Mucosa of descending colon (tissue), 3 donors: ENCODE results near the gene PDE1A. TPM values are rescaled to one million over a fixed set of nuclear protein-coding genes. Genes with fewer than 3 reads are reported as not detected.

Source experiments
- ATAC-seq: fragments of 200-7000 bp; cut with Tn5 transposase; one replicate; pipeline ENCODE4 v1.9.1; 2020; ENCODE audit warnings: mild to moderate bottlenecking, moderate library complexity
- DNase-seq, 3 donors: peaks; one replicate each; pipeline ENCODE4 v3.0.0-alpha.2; 2020
- H3K36me3 ChIP-seq: fragments of 200-600 bp; one replicate; pipeline ENCODE4 v1.8.0; 2021; ENCODE audit warnings: low read depth, mild to moderate bottlenecking
- H3K4me1 ChIP-seq: fragments of 200-600 bp; one replicate; pipeline ENCODE4 v1.8.0; 2021; ENCODE audit warnings: low read depth, mild to moderate bottlenecking
- H3K4me3 ChIP-seq: fragments of 200-600 bp; one replicate; pipeline ENCODE4 v1.8.0; 2021; ENCODE audit warnings: mild to moderate bottlenecking
- H3K9me3 ChIP-seq: fragments of 200-600 bp; one replicate; pipeline ENCODE4 v1.8.0; 2021; ENCODE audit warnings: mild to moderate bottlenecking
- intact Hi-C, 2 donors: fragments of 100-400 bp; cut with DNase I in 1 of 2; cut with micrococcal nuclease in 1 of 2; formaldehyde crosslinking; loops; one replicate each; pipeline versions ENCODE4 v1.11.0 to v1.11.1; 2022; cut with DNase I, micrococcal nuclease
- long read RNA-seq, 2 donors: library from polyadenylated mRNA; unstranded; transcript quantifications; one replicate each; pipeline ENCODE4 v2.0.0, GENCODE V29; 2019 to 2021
- total RNA-seq, 3 donors: library from RNA; stranded (reverse); fragmentation: NEBNext Ultra II Directional in 2 of 3; extraction: Animal tissue kit (Norgen Biotek cat#: 25700) in 2 of 3; gene quantifications; one replicate each; pipeline versions ENCODE4 v1.2.1 to v1.2.4, GENCODE V29; 2021 to 2023
- TF ChIP-seq, protein P1 (sequence below): fragments of 200-600 bp; IDR thresholded peaks from one replicate; pipeline ENCODE4 v1.8.0; 2022; ENCODE audit warnings: antibody characterized with exemption, mild to moderate bottlenecking
- donor health status: DM: no; HTN: no; CAD: no; lungs with moderate emphysema.
- donor health status: DM: no; HTN: no; CAD: no.
- donor health status: DM: no; HTN: yes; CAD: no.

Gene PDE1A
- total RNA-seq, result 10 to 100 TPM in 1 of 3 donors, 1 to 10 TPM in 2; 1.1 to 10.8 (median 3.9) TPM
- long read RNA-seq, donor 1, partial matches to known transcripts, result 5 of 16 reads
- long read RNA-seq, donor 1, other reads (novel, unspliced or antisense), result 6 of 16 reads
- long read RNA-seq, donor 2, partial matches to known transcripts, result 2 of 3 reads
- long read RNA-seq, donor 2, other reads (novel, unspliced or antisense), result 0 of 3 reads

GRCh38 chr2:182426918-182427240 is at the start of gene PDE1A:
PDE1A (minus strand) TSS chr2:182427036.
- no peak within 1 kb of the TSS for H3K4me3 ChIP-seq
- no peaks in the 10 kb centered on the region for H3K36me3 ChIP-seq
- DNase-seq (no peak), ATAC-seq (peak; percentile 45)
- no peaks in the 10 kb centered on the region for H3K4me1 ChIP-seq
- intact Hi-C loops, result no loop called here
- H3K9me3 ChIP-seq, result no peaks in the 10 kb centered on the region
- TF ChIP-seq, protein P1, sequence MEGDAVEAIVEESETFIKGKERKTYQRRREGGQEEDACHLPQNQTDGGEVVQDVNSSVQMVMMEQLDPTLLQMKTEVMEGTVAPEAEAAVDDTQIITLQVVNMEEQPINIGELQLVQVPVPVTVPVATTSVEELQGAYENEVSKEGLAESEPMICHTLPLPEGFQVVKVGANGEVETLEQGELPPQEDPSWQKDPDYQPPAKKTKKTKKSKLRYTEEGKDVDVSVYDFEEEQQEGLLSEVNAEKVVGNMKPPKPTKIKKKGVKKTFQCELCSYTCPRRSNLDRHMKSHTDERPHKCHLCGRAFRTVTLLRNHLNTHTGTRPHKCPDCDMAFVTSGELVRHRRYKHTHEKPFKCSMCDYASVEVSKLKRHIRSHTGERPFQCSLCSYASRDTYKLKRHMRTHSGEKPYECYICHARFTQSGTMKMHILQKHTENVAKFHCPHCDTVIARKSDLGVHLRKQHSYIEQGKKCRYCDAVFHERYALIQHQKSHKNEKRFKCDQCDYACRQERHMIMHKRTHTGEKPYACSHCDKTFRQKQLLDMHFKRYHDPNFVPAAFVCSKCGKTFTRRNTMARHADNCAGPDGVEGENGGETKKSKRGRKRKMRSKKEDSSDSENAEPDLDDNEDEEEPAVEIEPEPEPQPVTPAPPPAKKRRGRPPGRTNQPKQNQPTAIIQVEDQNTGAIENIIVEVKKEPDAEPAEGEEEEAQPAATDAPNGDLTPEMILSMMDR, result no peak

DNA sequence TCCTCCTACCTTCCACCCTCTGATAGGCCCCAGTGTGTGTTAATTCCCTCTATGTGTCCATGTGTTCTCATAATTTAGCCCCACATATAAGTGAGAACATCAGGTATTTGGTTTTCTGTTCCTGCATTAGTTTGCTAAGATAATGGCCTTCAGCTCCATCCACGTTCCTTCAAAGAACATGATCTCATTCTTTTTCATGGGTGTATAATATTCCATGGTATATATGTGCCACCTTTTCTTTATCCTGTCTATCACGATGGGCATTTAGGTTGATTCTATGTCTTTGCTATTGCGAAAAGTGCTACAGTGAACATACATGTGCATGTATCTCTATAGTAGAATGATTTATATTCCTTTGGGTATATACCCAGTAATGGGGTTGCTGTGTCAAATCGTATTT is 46.8 kb upstream of the PDE1A start:
- Histone ChIP-seq H3K9me3 (no peaks in the 10 kb centered on the region), H3K4me3 (no peak overlapping the region), H3K36me3 (no peaks in the 10 kb centered on the region), H3K4me1 (no peaks in the 10 kb centered on the region)
- no peak for DNase-seq
- no peak for ATAC-seq
- intact Hi-C loops, result no loop called here
- TF ChIP-seq, protein P1, result no peak

DNA sequence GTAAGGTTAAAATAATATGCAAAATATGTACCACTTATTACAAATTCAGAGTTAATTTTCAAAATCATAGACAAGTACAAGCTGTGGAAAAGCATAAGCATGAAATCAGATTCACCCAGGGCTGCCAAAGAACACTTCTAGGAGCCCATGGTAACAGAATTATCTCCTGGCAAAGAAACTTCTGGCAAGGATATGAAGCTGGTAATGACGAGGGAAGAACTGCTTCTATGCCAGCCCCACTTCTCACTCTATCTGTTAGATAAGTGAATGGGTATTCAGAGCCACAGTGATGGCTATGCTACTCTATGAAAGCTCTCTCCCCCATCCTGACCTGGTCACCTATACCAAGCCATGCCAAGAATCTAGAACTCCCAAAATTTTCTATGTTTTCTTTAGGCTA is 36.9 kb upstream of the PDE1A start:
- Histone ChIP-seq H3K4me3 (no peak overlapping the region), H3K36me3 (no peaks in the 10 kb centered on the region), H3K4me1 (no peaks in the 10 kb centered on the region), H3K9me3 (no peaks in the 10 kb centered on the region)
- no peak for ATAC-seq
- TF ChIP-seq, protein P1, result no peak
- intact Hi-C loops, result no loop called here
- no peak for DNase-seq

GRCh38 chr2:182456784-182457183 is 29.9 kb upstream of the PDE1A start:
- H3K4me1 ChIP-seq, result no peaks in the 10 kb centered on the region
- no peak overlapping the region for H3K4me3 ChIP-seq
- DNase-seq (no peak), ATAC-seq (no peak)
- TF ChIP-seq, protein P1, result no peak
- no peaks in the 10 kb centered on the region for H3K36me3 ChIP-seq
- no peaks in the 10 kb centered on the region for H3K9me3 ChIP-seq
- intact Hi-C loops, result no loop called here

GRCh38 chr2:182452456-182452990 is 25.7 kb upstream of the PDE1A start:
- no peaks in the 10 kb centered on the region for H3K9me3 ChIP-seq
- ATAC-seq, result no peak
- H3K36me3 ChIP-seq, result no peaks in the 10 kb centered on the region
- no peaks in the 10 kb centered on the region for H3K4me1 ChIP-seq
- TF ChIP-seq, protein P1, result no peak
- intact Hi-C loops, result no loop called here
- H3K4me3 ChIP-seq, result no peak overlapping the region
- DNase-seq, result no peak

GRCh38 chr2:182448371-182448770 is 21.5 kb upstream of the PDE1A start:
- no peak overlapping the region for H3K4me3 ChIP-seq
- TF ChIP-seq, protein P1, result no peak
- ATAC-seq, result no peak
- H3K36me3 ChIP-seq, result no peaks in the 10 kb centered on the region
- DNase-seq, result no peak
- no peaks in the 10 kb centered on the region for H3K9me3 ChIP-seq
- no peaks in the 10 kb centered on the region for H3K4me1 ChIP-seq
- intact Hi-C loops, result no loop called here
